ENCODE measurements around the gene DYRK1B.

DNA sequence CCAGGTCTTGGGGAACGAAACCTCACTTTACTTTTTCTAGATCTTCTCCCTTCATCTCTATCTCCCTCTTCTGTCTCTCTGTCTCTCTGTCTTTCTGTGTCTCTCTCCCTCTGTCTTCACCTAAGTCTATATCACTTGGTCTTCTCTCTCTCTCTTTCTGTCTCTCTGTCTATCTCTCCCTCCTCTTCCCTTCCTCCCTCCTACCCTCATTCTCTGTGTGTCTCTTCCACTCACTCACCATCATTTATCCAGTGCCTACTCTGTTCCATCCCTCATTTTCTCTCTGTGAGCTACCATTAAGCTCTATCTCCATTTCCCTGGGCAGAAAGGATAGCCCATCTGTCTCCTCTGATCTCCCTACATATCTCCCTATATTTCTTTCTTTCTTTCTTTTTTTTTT is 44.4 kb upstream of the DYRK1B start:
- TF ChIP-seq SMC3 (IDR thresholded peaks at IDR 0.05) (no peak), BHLHE40 (IDR thresholded peaks at IDR 0.05; ENCODE audit: low read depth, low read length) (no peak), EP300 (IDR thresholded peaks at IDR 0.05) (no peak), CBX2 (IDR thresholded peaks at IDR 0.05; ENCODE audit: borderline replicate concordance, low read depth) (no peak), SREBF2 (IDR thresholded peaks at IDR 0.05) (no peak), RCOR1 (IDR thresholded peaks at IDR 0.05; ENCODE audit: low read depth, low read length) (no peak), CEBPB (IDR thresholded peaks at IDR 0.05) (no peak), MAFK (IDR thresholded peaks at IDR 0.05; ENCODE audit: partially characterized antibody) (no peak), POLR2A (IDR thresholded peaks at IDR 0.05; ENCODE audit: low read length) (no peak)
- TF ChIP-seq, protein P1, sequence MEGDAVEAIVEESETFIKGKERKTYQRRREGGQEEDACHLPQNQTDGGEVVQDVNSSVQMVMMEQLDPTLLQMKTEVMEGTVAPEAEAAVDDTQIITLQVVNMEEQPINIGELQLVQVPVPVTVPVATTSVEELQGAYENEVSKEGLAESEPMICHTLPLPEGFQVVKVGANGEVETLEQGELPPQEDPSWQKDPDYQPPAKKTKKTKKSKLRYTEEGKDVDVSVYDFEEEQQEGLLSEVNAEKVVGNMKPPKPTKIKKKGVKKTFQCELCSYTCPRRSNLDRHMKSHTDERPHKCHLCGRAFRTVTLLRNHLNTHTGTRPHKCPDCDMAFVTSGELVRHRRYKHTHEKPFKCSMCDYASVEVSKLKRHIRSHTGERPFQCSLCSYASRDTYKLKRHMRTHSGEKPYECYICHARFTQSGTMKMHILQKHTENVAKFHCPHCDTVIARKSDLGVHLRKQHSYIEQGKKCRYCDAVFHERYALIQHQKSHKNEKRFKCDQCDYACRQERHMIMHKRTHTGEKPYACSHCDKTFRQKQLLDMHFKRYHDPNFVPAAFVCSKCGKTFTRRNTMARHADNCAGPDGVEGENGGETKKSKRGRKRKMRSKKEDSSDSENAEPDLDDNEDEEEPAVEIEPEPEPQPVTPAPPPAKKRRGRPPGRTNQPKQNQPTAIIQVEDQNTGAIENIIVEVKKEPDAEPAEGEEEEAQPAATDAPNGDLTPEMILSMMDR (IDR thresholded peaks at IDR 0.05): no peak
- TF ChIP-seq, protein P2, sequence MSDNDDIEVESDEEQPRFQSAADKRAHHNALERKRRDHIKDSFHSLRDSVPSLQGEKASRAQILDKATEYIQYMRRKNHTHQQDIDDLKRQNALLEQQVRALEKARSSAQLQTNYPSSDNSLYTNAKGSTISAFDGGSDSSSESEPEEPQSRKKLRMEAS (IDR thresholded peaks at IDR 0.05): no peak
- TF ChIP-seq, protein P3, sequence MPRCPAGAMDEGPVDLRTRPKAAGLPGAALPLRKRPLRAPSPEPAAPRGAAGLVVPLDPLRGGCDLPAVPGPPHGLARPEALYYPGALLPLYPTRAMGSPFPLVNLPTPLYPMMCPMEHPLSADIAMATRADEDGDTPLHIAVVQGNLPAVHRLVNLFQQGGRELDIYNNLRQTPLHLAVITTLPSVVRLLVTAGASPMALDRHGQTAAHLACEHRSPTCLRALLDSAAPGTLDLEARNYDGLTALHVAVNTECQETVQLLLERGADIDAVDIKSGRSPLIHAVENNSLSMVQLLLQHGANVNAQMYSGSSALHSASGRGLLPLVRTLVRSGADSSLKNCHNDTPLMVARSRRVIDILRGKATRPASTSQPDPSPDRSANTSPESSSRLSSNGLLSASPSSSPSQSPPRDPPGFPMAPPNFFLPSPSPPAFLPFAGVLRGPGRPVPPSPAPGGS (IDR thresholded peaks at IDR 0.05): no peak
- TF ChIP-seq, protein P4, sequence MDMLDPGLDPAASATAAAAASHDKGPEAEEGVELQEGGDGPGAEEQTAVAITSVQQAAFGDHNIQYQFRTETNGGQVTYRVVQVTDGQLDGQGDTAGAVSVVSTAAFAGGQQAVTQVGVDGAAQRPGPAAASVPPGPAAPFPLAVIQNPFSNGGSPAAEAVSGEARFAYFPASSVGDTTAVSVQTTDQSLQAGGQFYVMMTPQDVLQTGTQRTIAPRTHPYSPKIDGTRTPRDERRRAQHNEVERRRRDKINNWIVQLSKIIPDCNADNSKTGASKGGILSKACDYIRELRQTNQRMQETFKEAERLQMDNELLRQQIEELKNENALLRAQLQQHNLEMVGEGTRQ (IDR thresholded peaks at IDR 0.05): no peak
- TF ChIP-seq, protein P5, sequence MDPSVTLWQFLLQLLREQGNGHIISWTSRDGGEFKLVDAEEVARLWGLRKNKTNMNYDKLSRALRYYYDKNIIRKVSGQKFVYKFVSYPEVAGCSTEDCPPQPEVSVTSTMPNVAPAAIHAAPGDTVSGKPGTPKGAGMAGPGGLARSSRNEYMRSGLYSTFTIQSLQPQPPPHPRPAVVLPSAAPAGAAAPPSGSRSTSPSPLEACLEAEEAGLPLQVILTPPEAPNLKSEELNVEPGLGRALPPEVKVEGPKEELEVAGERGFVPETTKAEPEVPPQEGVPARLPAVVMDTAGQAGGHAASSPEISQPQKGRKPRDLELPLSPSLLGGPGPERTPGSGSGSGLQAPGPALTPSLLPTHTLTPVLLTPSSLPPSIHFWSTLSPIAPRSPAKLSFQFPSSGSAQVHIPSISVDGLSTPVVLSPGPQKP (IDR thresholded peaks at IDR 0.05; ENCODE audit: low read depth, low read length): no peak
